Measurements from ENCODE around the gene CEACAM16. TPM values are rescaled to one million over a fixed set of nuclear protein-coding genes. Genes with fewer than 3 reads are reported as not detected.

The CEACAM16 gene
- total RNA-seq, 1 donor from 2014 or later, result not detected

- no peaks in the 10 kb centered on the region for H3K36me3 ChIP-seq (ENCODE audit: control insufficient read depth, insufficient read depth, low read length)
- no peak overlapping the region for H3K4me3 ChIP-seq (ENCODE audit: low read depth, low read length)
- no peak for DNase-seq (ENCODE audit: low read depth)
- no peaks in the 10 kb centered on the region for H3K27me3 ChIP-seq (ENCODE audit: control insufficient read depth, insufficient read depth, low read length)
- no peak for TF ChIP-seq CTCF (IDR thresholded peaks at IDR 0.05; ENCODE audit: insufficient read depth, low read length, poor library complexity, severe bottlenecking)
Measured at GRCh38 chr19:44672226-44672625, 26.7 kb upstream of the CEACAM16 start.

- TF ChIP-seq CTCF (IDR thresholded peaks at IDR 0.05; ENCODE audit: insufficient read depth, low read length, poor library complexity, severe bottlenecking), result no peak
- no peak for DNase-seq (ENCODE audit: low read depth)
- no peaks in the 10 kb centered on the region for H3K27me3 ChIP-seq (ENCODE audit: control insufficient read depth, insufficient read depth, low read length)
- no peaks in the 10 kb centered on the region for H3K36me3 ChIP-seq (ENCODE audit: control insufficient read depth, insufficient read depth, low read length)
- no peak overlapping the region for H3K4me3 ChIP-seq (ENCODE audit: low read depth, low read length)
Measured at GRCh38 chr19:44673510-44673909, 25.4 kb upstream of the CEACAM16 start.

GRCh38 chr19:44675521-44675920, 23.4 kb upstream of the CEACAM16 start:
- no peak for TF ChIP-seq CTCF (IDR thresholded peaks at IDR 0.05; ENCODE audit: insufficient read depth, low read length, poor library complexity, severe bottlenecking)
- DNase-seq (ENCODE audit: low read depth), result no peak
- H3K27me3 ChIP-seq (ENCODE audit: control insufficient read depth, insufficient read depth, low read length), result no peaks in the 10 kb centered on the region
- H3K36me3 ChIP-seq (ENCODE audit: control insufficient read depth, insufficient read depth, low read length), result no peaks in the 10 kb centered on the region
- no peak overlapping the region for H3K4me3 ChIP-seq (ENCODE audit: low read depth, low read length)

GRCh38 chr19:44677019-44677811, 21.7 kb upstream of the CEACAM16 start:
- Histone ChIP-seq H3K36me3 (ENCODE audit: control insufficient read depth, insufficient read depth, low read length) (no peaks in the 10 kb centered on the region), H3K27me3 (ENCODE audit: control insufficient read depth, insufficient read depth, low read length) (no peaks in the 10 kb centered on the region), H3K4me3 (ENCODE audit: low read depth, low read length) (no peak overlapping the region)
- TF ChIP-seq CTCF (IDR thresholded peaks at IDR 0.05; ENCODE audit: insufficient read depth, low read length, poor library complexity, severe bottlenecking), result no peak
- DNase-seq (ENCODE audit: low read depth), result no peak

GRCh38 chr19:44680536-44680935, 18.4 kb upstream of the CEACAM16 start:
- no peak overlapping the region for H3K4me3 ChIP-seq (ENCODE audit: low read depth, low read length)
- no peak for DNase-seq (ENCODE audit: low read depth)
- no peaks in the 10 kb centered on the region for H3K36me3 ChIP-seq (ENCODE audit: control insufficient read depth, insufficient read depth, low read length)
- H3K27me3 ChIP-seq (ENCODE audit: control insufficient read depth, insufficient read depth, low read length), result no peaks in the 10 kb centered on the region
- TF ChIP-seq CTCF (IDR thresholded peaks at IDR 0.05; ENCODE audit: insufficient read depth, low read length, poor library complexity, severe bottlenecking), result no peak
